ENCODE measurements around the gene DENND1A.

DNA sequence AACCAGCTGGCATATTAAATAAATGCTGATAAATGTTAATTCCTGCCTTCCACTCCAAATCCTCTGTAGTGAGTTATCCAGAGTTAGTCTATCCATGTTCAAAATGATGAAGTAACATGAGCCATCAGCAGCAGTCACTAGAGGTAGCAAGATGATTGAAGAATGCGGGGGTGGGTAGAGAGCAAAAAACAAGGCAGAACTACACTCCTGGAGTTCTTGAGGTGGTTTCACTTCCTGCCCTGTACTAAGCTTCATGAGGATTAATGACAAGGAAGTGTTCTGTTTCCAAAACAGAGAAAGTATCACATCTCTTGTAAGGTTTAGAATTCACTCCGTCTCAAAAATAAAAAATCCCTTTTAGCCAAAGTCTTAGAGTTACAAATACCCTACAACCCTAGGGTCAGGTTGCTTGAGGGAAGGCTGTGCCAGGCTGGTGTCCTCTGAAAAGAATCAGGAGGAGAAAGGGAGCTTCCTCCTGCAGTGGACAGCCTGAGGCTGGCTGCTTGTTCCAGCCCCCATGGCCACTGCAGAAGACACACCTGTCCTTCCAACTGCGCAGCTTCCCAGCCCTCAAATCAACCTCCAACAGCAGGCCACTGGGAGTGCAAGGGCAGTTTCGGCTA lies 180.2 kb downstream of the DENND1A start:
- TF ChIP-seq CTCF (conservative IDR thresholded peaks at IDR 0.05; ENCODE audit: low read depth, low read length) (no peak), EZH2 (IDR thresholded peaks at IDR 0.05; ENCODE audit: low read length, unreplicated experiment) (no peak)

Measured in PC-3 (cell line).